ENCODE results near the gene RBBP8.
"Not testable (repeated sequence)": the region's sequence is repeated elsewhere in the genome, so short reads cannot be mapped to it uniquely, and the experiment has no call there.

- not testable (repeated sequence) for TF ChIP-seq EP300, CTCF (IDR thresholded peaks at IDR 0.05)
These were observed 20.9 kb downstream of the RBBP8 start for GRCh38 chr18:22953982-22954381.

Data from upper lobe of left lung (tissue), 4 donors.